Smooth muscle cell (in vitro differentiated cells): ENCODE results near the gene RAI14. TPM values are rescaled to one million over a fixed set of nuclear protein-coding genes. Genes with fewer than 3 reads are reported as not detected.

Experiments
- DNase-seq: peaks from one replicate; lab custom pipeline; 2025; ENCODE audit not compliant: unreplicated experiment; lab: John Stamatoyannopoulos, UW
- H2AFZ ChIP-seq: fragments of 200-600 bp; sonication (generic); 2 replicates; pipeline ENCODE4 v1.6.0; 2016; ENCODE audit warnings: antibody characterized with exemption, low read depth, mild to moderate bottlenecking
- H3F3A ChIP-seq: fragments of 200-600 bp; sonication (generic); 2 replicates; pipeline ENCODE4 v1.6.0; 2017; ENCODE audit warnings: antibody characterized with exemption, low read depth
- H3K27ac ChIP-seq: fragments of 200-600 bp; sonication (generic); 2 replicates; pipeline ENCODE4 v1.5.1; 2016; ENCODE audit warnings: low read depth, mild to moderate bottlenecking
- H3K27me3 ChIP-seq: fragments of 200-600 bp; sonication (generic); 2 replicates; pipeline ENCODE4 v1.6.1; 2016; ENCODE audit warnings: low read depth, mild to moderate bottlenecking
- H3K36me3 ChIP-seq: fragments of 200-600 bp; sonication (generic); 2 replicates; pipeline ENCODE4 v1.5.1; 2016; ENCODE audit warnings: low read depth
- H3K4me1 ChIP-seq: fragments of 200-600 bp; sonication (generic); 2 replicates; pipeline ENCODE4 v1.5.1; 2016; ENCODE audit warnings: low read depth
- H3K4me2 ChIP-seq: fragments of 200-600 bp; sonication (generic); 2 replicates; pipeline ENCODE4 v1.6.0; 2016; ENCODE audit warnings: mild to moderate bottlenecking
- H3K4me3 ChIP-seq: fragments of 200-600 bp; sonication (generic); 2 replicates; pipeline ENCODE4 v1.5.1; 2016; ENCODE audit warnings: mild to moderate bottlenecking
- H3K79me2 ChIP-seq: fragments of 200-600 bp; sonication (generic); 2 replicates; pipeline ENCODE4 v1.6.0; 2016; ENCODE audit warnings: low read depth, mild to moderate bottlenecking
- H3K9ac ChIP-seq: fragments of 200-600 bp; sonication (generic); 2 replicates; pipeline ENCODE4 v1.6.0; 2016; ENCODE audit warnings: low read depth
- H3K9me3 ChIP-seq: fragments of 200-600 bp; sonication (generic); replicated peaks from 2 replicates; pipeline ENCODE4 v1.5.1; 2016; ENCODE audit warnings: low read depth
- H4K20me1 ChIP-seq: fragments of 200-600 bp; sonication (generic); 2 replicates; pipeline ENCODE4 v1.6.0; 2016; ENCODE audit warnings: low read depth
- WGBS: methylation state at CpG from one replicate; pipeline ENCODE4 v1.1.7; 2016; ENCODE audit warnings: low lambda C conversion rate; 5-methylcytosine and 5-hydroxymethylcytosine counted together
- polyA plus RNA-seq: library from polyadenylated mRNA; unstranded; fragments of >200 nt; fragmentation: Nextera tagmentation; extraction: Ambion mirVana; gene quantifications from 2 replicates; pipeline ENCODE4 v1.2.1, GENCODE V29; 2016
- total RNA-seq: library from RNA; depleted of rRNA; stranded (reverse); fragments of >200 nt; gene quantifications from 2 replicates; pipeline ENCODE4 v1.2.3, GENCODE V29; 2014
- TF ChIP-seq, protein P1 (sequence below): fragments of 200-600 bp; sonication (generic); IDR thresholded peaks from 2 replicates; pipeline ENCODE4 v1.5.1; 2017; ENCODE audit warnings: borderline replicate concordance, mild to moderate bottlenecking, antibody characterized with exemption; ENCODE audit not compliant: insufficient read depth, poor library complexity, severe bottlenecking

The RAI14 gene
- total and polyA plus RNA-seq, 2 experiments from 2014 or later, result 111 to 209 TPM

DNA sequence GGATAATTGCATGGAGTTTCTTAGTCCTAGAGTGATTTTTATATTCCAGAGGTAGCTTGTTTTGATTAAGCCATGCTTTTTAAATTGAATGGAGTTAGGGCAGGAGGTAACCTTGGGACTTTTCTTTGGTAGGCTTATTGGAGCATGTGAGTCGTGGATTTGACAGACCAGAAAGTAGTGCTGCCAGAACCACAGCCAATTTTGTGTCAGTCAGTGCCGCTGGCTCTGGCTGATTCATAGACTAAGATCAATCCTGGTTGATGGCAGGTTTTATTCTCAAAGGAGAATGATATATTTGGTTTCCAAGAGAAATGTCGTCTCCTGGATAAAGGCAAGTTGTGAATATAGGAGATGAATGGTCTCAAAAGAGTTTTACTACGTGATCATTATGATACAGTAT lies 20.3 kb downstream of the RAI14 start:
- no peak overlapping the region for H3K9ac ChIP-seq

DNA sequence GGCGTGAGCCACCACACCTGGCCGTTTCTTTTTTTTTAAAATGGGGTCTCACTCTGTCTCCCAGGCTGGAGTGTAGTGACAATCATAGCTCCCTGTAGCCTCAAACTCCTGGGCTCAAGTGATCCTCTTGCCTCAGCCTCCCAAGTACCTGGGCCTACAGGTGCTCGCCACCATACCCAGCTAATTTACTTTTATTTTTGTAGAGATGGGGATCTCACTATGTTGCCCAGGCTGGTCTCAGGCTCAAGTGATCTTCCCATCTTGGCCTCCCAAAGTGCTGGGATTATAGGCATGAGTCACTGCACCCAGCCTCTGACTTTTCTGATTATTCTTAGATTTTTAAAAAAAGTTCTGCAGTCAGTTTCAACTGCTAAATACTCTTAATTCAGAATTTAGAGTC lies 21.3 kb downstream of the RAI14 start:
- H3K36me3 ChIP-seq, result no peaks in the 10 kb centered on the region
- TF ChIP-seq, protein P1, sequence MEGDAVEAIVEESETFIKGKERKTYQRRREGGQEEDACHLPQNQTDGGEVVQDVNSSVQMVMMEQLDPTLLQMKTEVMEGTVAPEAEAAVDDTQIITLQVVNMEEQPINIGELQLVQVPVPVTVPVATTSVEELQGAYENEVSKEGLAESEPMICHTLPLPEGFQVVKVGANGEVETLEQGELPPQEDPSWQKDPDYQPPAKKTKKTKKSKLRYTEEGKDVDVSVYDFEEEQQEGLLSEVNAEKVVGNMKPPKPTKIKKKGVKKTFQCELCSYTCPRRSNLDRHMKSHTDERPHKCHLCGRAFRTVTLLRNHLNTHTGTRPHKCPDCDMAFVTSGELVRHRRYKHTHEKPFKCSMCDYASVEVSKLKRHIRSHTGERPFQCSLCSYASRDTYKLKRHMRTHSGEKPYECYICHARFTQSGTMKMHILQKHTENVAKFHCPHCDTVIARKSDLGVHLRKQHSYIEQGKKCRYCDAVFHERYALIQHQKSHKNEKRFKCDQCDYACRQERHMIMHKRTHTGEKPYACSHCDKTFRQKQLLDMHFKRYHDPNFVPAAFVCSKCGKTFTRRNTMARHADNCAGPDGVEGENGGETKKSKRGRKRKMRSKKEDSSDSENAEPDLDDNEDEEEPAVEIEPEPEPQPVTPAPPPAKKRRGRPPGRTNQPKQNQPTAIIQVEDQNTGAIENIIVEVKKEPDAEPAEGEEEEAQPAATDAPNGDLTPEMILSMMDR, result no peak
- WGBS, result 98% methylated on average over 3 of the region's 3 CpGs

More for the DNA sequence above, 20.3 kb downstream of the RAI14 start:
- no peaks in the 10 kb centered on the region for H3F3A ChIP-seq
- no peaks in the 10 kb centered on the region for H3K36me3 ChIP-seq
- peaks cover 96% of the 10 kb centered on the region for H4K20me1 ChIP-seq
- H3K27ac ChIP-seq, result peak overlapping the region; percentile 81
- H3K9me3 ChIP-seq, result no peaks in the 10 kb centered on the region
- H3K4me2 ChIP-seq, result no peak overlapping the region
- no peak for DNase-seq
- no peak overlapping the region for H3K4me3 ChIP-seq
- TF ChIP-seq, protein P1, result no peak
- H3K27me3 ChIP-seq, result no peaks in the 10 kb centered on the region
- WGBS, result 64% methylated on average over 4 of the region's 4 CpGs
- peaks cover 10% of the 10 kb centered on the region for H3K4me1 ChIP-seq
- no peak overlapping the region for H2AFZ ChIP-seq
- peaks cover 100% of the 10 kb centered on the region for H3K79me2 ChIP-seq

DNA sequence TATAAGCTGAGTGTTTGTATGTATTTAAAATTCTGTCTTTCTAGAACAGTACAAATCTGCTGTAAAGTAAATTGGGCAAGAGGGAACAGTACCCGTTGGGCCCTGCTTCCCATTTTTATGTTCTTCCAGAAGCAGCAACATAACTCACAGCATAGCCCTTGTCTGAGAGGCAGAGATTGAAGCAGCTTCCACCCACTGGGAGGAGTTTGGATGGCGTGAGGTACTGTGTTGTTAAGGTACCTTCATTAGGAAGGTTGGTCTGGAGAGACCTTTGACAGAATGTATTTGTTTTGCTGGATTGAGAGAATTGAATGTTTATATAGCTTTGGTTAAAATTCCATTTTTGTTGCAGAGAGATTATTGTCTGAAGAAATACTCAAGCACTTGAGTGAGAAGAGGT lies 24.8 kb downstream of the RAI14 start:
- H3K4me2 ChIP-seq, result no peak overlapping the region
- no peaks in the 10 kb centered on the region for H3K36me3 ChIP-seq
- peaks cover 97% of the 10 kb centered on the region for H3K79me2 ChIP-seq
- H2AFZ ChIP-seq, result no peak overlapping the region
- peaks cover 20% of the 10 kb centered on the region for H3K4me1 ChIP-seq
- H3K27ac ChIP-seq, result peak overlapping the region; percentile 43
- no peak overlapping the region for H3K9ac ChIP-seq
- no peaks in the 10 kb centered on the region for H3K9me3 ChIP-seq
- no peak overlapping the region for H3K4me3 ChIP-seq
- H3K27me3 ChIP-seq, result no peaks in the 10 kb centered on the region
- DNase-seq, result no peak
- WGBS, result 79% methylated on average over 2 of the region's 2 CpGs
- peaks cover 81% of the 10 kb centered on the region for H4K20me1 ChIP-seq
- H3F3A ChIP-seq, result peaks cover 16% of the 10 kb centered on the region
- TF ChIP-seq, protein P1, result no peak

More for the DNA sequence above, 21.3 kb downstream of the RAI14 start:
- Histone ChIP-seq H3F3A (no peaks in the 10 kb centered on the region), H3K4me2 (no peak overlapping the region), H3K27me3 (no peaks in the 10 kb centered on the region), H2AFZ (no peak overlapping the region), H3K4me3 (no peak overlapping the region), H3K79me2 (peaks cover 100% of the 10 kb centered on the region), H3K4me1 (peaks cover 7% of the 10 kb centered on the region), H3K9me3 (no peaks in the 10 kb centered on the region), H4K20me1 (peaks cover 94% of the 10 kb centered on the region), H3K9ac (no peak overlapping the region), H3K27ac (peak overlapping the region; percentile 81)
- no peak for DNase-seq

DNA sequence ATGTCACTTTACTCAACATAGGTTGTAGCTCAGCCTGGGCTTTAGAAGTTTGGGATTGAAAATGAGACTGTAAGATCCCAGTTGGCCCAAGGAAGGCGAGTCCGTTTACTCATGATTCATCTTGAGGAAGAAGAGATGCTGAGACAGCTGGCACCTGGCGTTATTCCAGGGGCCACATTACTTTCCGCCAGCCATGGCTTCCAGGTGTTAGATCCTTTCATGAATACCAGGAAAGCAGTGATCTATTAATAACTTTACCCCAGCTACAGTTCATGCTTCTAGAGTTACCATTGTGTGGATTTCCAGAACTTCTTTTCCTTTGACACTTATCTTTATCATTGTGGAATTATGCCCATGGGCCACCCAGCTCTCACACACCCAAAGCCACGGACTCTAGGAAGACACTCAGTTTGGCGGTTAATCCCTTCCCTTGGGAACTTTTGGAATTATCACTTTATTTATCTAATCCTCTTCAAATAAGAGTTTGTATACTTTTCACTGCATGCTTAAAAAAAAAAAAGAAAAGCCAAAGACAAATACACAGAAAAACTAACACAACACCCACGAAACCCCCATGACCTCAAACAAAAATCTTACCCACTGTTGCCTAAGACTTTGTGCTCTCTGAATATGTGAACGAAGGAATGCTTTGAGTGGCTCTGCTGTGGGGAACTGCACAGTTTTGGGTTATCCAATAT lies 26.9 kb downstream of the RAI14 start:
- Histone ChIP-seq H3K27me3 (no peaks in the 10 kb centered on the region), H2AFZ (no peak overlapping the region), H3K9ac (no peak overlapping the region), H3K4me3 (no peak overlapping the region), H3K36me3 (no peaks in the 10 kb centered on the region), H3K4me1 (peaks cover 30% of the 10 kb centered on the region), H3F3A (peaks cover 16% of the 10 kb centered on the region), H3K4me2 (no peak overlapping the region), H3K27ac (peak overlapping the region; percentile 98), H3K79me2 (peaks cover 75% of the 10 kb centered on the region), H3K9me3 (no peaks in the 10 kb centered on the region), H4K20me1 (peaks cover 60% of the 10 kb centered on the region)
- TF ChIP-seq, protein P1, result no peak
- WGBS, result 62% methylated on average over 8 of the region's 8 CpGs
- no peak for DNase-seq
